ENCODE data around the gene FAM83D. TPM values are rescaled to one million over a fixed set of nuclear protein-coding genes. Genes with fewer than 3 reads are reported as not detected.

Gene FAM83D
- total RNA-seq, 1 experiment from 2014 or later, result 48.1 TPM

- Histone ChIP-seq H2AFZ (ENCODE audit: low read length) (no peak overlapping the region), H3K27ac (ENCODE audit: insufficient read length, low read depth, low read length) (no peak overlapping the region), H3K27me3 (ENCODE audit: insufficient read depth, low read length) (no peaks in the 10 kb centered on the region), H3K23me2 (ENCODE audit: insufficient read length, low read depth, low read length, poor library complexity, severe bottlenecking) (no peaks in the 10 kb centered on the region), H3K4me2 (ENCODE audit: insufficient read depth, insufficient read length, low read length) (no peak overlapping the region), H3K4ac (ENCODE audit: low read depth, low read length) (no peak overlapping the region), H3T11ph (ENCODE audit: low read length) (no peak overlapping the region), H3K9me3 (ENCODE audit: control insufficient read depth, low read depth, low read length) (no peaks in the 10 kb centered on the region), H4K8ac (replicated peaks; ENCODE audit: insufficient read length, low read depth, low read length) (no peak overlapping the region), H3K79me2 (ENCODE audit: insufficient read depth, low read length) (no peaks in the 10 kb centered on the region), H2BK120ac (ENCODE audit: low read depth, low read length, poor library complexity, severe bottlenecking) (no peak overlapping the region), H3K14ac (ENCODE audit: insufficient read depth, low read length) (no peak overlapping the region), H3K23ac (ENCODE audit: insufficient read length, low read depth, low read length) (no peak overlapping the region), H4K5ac (ENCODE audit: insufficient read length, low read depth, low read length) (no peak overlapping the region), H2BK12ac (ENCODE audit: insufficient read length, low read depth, low read length) (no peak overlapping the region), H2BK5ac (ENCODE audit: insufficient read length, low read length) (no peak overlapping the region), H2BK20ac (ENCODE audit: low read depth, low read length, poor library complexity, severe bottlenecking) (no peak overlapping the region), H2BK15ac (ENCODE audit: low read depth, low read length) (no peak overlapping the region), H3K18ac (ENCODE audit: insufficient read length, low read depth, low read length) (no peak overlapping the region), H3K9ac (ENCODE audit: extremely low read depth, insufficient read length, low read length) (no peak overlapping the region), H2AK5ac (ENCODE audit: insufficient read length, low read length) (no peak overlapping the region), H3K56ac (ENCODE audit: insufficient read length, low read depth, low read length) (no peak overlapping the region), H4K20me1 (ENCODE audit: control insufficient read depth, insufficient read depth, insufficient read length) (no peaks in the 10 kb centered on the region), H4K91ac (ENCODE audit: insufficient read length, low read depth, low read length) (no peak overlapping the region), H3K79me1 (ENCODE audit: insufficient read depth, low read depth, low read length, poor library complexity, severe bottlenecking) (no peaks in the 10 kb centered on the region), H3K4me1 (ENCODE audit: insufficient read depth, low read length) (no peaks in the 10 kb centered on the region)
- H3K27ac Mint-ChIP-seq, result no peak overlapping the region
- H3K36me3 Mint-ChIP-seq (ENCODE audit: insufficient read depth in 1 of 3, low read depth in 3 of 3), result no peaks in the 10 kb centered on the region
- no peak overlapping the region for H3K4me3 Mint-ChIP-seq
- H3K9me3 Mint-ChIP-seq, result no peaks in the 10 kb centered on the region
- no peak for TF ChIP-seq CTCF (conservative IDR thresholded peaks at IDR 0.05)
- H3K27me3 Mint-ChIP-seq (ENCODE audit: low read depth), result no peaks in the 10 kb centered on the region
- WGBS (ENCODE audit: extremely low coverage, insufficient read length, low lambda C conversion rate), result no CpG with 5 or more reads among the region's 6 CpGs
- H3K4me1 Mint-ChIP-seq, result peaks cover 12 to 19% of the 10 kb centered on the region in 2 experiments
- DNase-seq, result no peak
Observed at GRCh38 chr20:38885357-38885756, 40.9 kb upstream of the FAM83D start.
